Measurements from ENCODE around the gene AGR2. TPM values are rescaled to one million over a fixed set of nuclear protein-coding genes. Genes with fewer than 3 reads are reported as not detected.

The AGR2 gene
- total RNA-seq, 1 donor from 2014 or later = not detected

DNA sequence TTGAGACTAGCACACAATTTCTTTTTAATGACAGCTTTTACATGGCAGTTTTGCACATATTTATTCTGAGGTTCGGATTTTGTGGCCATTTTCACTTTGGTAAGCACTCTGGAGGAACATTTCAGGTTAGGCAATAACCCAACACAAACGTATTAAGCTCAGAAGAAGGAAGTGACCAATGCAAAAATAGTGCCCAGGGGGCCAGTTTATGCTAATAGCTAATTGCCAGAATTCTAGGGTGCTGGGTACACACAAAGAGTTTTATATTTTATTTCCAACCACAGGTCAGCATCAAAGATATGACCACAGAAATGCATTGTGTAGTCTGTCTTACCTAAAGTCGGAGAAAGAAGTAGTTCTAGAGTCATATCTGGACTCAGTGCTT, 8.4 kb upstream of the AGR2 start:
- intact Hi-C loops (cut with micrococcal nuclease) = no loop called here

DNA sequence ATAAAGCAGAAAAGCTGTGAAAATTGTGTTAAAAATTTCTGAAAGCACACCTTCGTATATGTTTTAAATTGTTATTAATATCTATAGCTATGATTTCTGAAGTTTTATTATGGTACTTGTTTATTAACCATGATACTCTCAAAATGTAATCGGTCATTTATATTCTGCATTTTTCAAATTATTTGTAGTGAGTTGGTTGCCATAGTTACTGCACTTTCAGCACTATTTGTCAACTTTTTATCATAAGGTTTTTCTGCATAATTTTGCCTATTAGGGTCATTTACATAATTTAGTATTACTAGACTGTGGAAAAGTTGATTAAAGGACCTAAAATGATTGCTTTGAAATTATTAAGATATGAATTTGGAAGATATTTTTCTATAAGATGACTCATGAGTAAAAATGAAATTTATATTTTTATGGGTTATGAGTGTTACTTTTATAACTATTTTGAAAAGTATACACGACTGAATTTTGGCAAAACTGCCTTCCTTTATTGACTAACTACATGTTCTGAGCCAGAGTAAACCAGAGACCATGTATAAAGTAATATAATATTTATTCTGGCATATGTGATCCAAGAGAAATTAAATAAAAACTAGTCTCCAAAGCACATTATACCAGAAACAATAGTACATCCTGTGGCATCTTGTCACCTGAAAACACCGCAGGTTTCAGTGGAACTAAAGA, 7.9 kb upstream of the AGR2 start:
- intact Hi-C loops (cut with micrococcal nuclease) = no loop called here

GRCh38 chr7:16811551-16811950, 6.8 kb upstream of the AGR2 start:
- intact Hi-C loops (cut with micrococcal nuclease) = no loop called here

GRCh38 chr7:16810573-16810972, 5.8 kb upstream of the AGR2 start:
- intact Hi-C loops (cut with micrococcal nuclease) = no loop called here

- intact Hi-C loops (cut with micrococcal nuclease) = no loop called here
Measured at GRCh38 chr7:16810112-16810511, 5.3 kb upstream of the AGR2 start.

DNA sequence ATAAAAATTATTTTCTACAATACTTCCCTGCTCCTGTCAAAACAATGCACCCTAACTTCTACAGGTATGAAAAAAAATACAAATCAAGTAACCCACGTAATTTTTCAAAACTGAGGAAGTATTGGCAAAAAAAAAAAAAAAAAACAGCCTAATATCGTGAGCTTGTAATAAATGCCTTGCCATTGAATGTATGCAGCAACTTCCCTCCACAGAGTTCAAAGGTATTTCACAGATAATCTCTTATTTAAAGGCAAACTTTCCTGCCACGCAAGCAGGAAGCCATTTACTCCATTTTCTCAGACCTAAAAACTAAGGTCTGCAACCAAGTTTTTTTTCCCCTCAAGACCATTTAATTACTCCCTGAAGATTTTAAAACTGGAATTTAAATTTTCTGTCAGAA, 642 bp upstream of the AGR2 start:
- intact Hi-C loops (cut with micrococcal nuclease) = no loop called here

DNA sequence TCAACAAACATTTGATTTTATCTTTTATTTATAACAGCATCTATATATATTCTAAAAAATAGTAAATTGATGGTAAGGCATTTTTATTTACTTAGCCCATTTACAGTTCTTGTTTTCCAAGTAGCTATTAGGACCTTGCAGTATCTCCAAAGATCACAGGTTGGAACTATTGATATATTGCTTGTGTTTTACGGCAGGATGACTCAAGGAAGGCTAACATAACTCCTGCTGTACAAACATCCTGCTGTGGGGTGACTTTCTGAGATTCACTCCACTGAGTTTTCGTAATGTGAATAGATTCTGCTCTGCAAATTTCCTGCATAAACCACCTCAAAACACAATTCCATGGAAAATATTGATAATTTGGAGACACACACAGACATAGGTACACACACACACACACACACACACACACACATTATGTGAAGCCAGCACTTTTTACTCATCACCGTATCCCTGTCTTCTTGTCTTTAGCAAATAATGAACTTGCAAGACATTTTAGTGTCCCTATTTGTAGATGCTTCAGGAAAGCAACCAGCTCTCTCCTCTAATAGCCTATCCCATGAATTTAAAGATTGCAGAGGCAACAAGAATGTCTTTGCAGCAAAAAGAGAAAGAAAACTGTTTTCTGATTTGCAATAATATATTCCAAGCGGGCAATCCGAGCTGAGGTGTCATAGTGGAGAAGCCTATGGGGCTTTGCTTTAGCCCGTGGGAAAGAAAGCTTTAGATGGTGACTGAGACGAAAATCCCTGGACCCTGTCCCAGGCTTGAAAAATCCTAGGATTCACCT, 722 bp downstream of the AGR2 start:
- intact Hi-C loops (cut with micrococcal nuclease) = loop anchor here (5.0 kb wide), 1 partner anchor 728 kb away; no protein-coding TSS in a partner anchor

GRCh38 chr7:16803125-16803524, 1.7 kb downstream of the AGR2 start:
- intact Hi-C loops (cut with micrococcal nuclease) = loop anchor here (5.0 kb wide), 1 partner anchor 729 kb away; no protein-coding TSS in a partner anchor

DNA sequence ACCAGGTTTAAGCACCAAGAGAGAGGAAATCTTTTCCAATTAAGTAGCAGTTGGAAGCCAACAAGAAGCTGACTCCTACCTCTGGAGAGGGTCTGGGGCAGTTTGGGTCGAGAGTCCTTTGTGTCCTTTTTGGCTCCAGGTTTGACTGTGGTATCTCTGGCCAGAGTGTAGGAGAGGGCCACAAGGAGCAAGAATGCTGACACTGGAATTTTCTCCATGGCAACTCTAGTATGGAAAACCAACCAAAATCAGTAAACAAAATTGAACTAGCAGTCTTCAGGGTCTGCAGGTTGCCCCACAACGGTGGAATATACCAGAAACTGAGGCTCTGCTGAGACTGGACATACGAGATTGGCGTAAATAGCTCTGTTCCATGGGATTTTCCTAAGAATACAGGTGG, 3.2 kb downstream of the AGR2 start:
- intact Hi-C loops (cut with micrococcal nuclease) = loop anchor here (1.0 to 5.0 kb wide), 2 partner anchors 117 to 731 kb away; no protein-coding TSS in a partner anchor

DNA sequence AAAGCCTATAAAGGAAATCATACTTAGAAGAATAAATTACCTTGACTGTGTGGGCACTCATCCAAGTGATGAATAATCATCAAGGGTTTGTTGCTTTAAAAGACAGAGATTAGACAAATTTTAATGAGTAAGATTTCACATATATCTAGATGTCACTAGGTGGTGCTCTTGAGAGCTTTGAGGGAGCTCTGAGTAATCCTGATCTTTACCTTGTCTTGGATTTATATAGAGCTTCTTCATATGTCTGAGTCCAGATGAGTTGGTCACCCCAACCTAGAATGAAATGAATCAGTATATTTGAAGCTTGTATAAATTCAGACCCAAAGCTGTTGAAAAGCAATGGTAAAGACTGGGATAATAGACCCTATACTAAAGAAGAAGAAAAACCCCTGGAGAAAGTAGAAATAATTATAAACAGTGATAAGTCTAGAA, 3.7 kb downstream of the AGR2 start:
- intact Hi-C loops (cut with micrococcal nuclease) = loop anchor here (1.0 to 5.0 kb wide), 2 partner anchors 117 to 731 kb away; no protein-coding TSS in a partner anchor

GRCh38 chr7:16795624-16796023, 9.2 kb downstream of the AGR2 start:
- intact Hi-C loops (cut with micrococcal nuclease) = no loop called here

GRCh38 chr7:16794986-16795385, 9.8 kb downstream of the AGR2 start:
- intact Hi-C loops (cut with micrococcal nuclease) = no loop called here

- intact Hi-C loops (cut with micrococcal nuclease) = no loop called here
Measured at GRCh38 chr7:16791905-16792698, 12.7 kb downstream of the AGR2 start.

DNA sequence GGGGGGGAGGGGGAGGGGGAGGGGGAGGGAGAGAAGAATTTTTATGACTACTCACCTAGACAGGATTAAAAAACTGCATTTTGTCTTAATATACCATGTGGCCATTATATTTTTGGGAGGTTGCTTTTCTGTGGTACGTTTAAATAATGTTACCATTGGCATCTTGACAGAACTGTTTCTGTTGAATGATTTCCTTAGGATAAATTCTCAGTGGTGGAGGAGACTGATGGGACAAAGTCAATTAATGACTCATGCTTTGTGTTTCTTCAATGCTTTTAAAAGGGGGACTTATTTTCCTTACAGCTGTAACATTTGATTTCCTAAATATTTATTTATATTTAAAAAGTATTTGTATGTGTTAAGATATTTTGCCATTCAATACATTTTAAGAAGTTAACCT, 13.7 kb downstream of the AGR2 start:
- intact Hi-C loops (cut with micrococcal nuclease) = no loop called here

DNA sequence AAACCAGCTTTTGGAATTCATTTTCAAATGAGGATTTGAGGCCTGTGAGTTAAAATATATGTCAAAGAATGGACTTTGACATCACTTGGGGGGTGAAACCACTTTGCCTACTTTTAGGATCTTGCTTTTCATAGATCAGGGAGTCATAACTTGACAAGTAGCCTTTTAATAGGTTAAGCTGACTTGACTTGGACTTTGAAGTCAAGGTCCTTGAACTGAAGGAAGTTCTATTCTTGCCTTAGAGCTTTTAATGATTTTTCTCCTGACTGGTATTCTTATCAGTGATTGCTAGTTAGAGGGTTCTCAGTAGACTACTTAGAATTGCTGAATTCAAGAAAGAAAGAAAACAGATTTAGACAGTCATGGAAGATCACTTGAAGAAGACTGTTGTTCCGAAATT, 17.7 kb downstream of the AGR2 start:
- intact Hi-C loops (cut with micrococcal nuclease) = no loop called here

DNA sequence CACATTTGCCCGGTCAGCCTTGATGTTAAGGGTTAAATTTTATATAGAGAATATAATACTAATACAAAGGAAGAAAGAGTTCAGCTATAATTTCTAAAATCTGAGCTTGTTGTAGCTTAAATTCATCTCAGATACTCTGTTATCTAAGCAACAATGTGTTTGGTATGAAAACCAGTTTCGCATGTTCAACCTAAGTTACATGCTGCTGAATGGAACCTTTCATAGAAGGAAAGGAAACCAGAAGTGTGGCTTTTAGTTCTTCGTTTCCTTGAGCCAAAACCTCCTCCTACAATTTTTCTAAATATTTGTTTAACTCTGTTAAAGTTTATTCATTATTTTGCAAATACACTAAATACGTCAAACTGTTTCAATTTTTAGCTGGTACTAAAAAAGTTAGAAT, 18.5 kb downstream of the AGR2 start:
- intact Hi-C loops (cut with micrococcal nuclease) = no loop called here

- intact Hi-C loops (cut with micrococcal nuclease) = no loop called here
Measured at GRCh38 chr7:16785846-16786245, 19.0 kb downstream of the AGR2 start.

GRCh38 chr7:16785321-16785720, 19.5 kb downstream of the AGR2 start:
- intact Hi-C loops (cut with micrococcal nuclease) = no loop called here

GRCh38 chr7:16780596-16780995, 24.2 kb downstream of the AGR2 start:
- intact Hi-C loops (cut with micrococcal nuclease) = no loop called here

DNA sequence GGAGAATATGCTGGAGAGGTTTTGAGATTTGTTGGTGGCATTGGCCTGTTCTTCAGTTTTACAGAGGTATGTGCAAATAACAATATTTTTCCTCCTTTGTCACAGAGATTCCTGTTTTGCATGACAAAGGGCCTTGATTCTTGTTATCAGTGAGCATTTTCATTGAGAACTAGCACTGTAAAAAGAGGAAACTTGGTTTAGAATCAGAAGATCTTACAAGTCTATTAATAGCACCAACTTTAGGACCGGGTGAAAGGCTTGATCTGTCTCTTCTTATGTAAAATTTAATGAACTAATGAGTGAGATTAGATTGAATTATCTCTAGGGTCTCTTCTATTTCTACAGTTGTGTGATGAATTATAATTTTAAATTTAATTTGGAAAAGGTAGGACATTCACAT, 25.7 kb downstream of the AGR2 start:
- intact Hi-C loops (cut with micrococcal nuclease) = no loop called here

GRCh38 chr7:16778476-16778875, 26.3 kb downstream of the AGR2 start:
- intact Hi-C loops (cut with micrococcal nuclease) = no loop called here

DNA sequence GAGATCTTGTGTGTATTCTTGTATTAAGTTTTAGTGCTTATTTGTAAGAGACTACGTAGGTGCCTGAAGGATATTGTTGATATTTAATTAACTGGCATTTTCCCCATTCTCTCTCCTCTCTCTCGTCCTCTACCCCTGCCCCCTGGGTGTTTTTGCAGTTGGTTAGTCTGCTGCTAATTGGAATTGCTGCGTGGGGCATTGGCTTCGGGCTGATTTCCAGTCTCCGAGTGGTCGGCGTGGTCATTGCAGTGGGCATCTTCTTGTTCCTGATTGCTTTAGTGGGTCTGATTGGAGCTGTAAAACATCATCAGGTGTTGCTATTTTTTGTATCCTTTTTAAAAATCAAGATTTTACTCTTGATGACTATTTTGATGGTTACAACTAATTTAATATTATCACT, 28.7 kb downstream of the AGR2 start:
- intact Hi-C loops (cut with micrococcal nuclease) = no loop called here

Measured in T-helper 1 cell treated with Interleukin-12 subunit alpha and Interleukin-12 subunit beta and Interleukin-4 antibody, amounts not matched to agents 30 ng/mL and 1 ng/mL, for 36 hours (primary cell).